ENCODE results near the gene ASB10. TPM values are rescaled to one million over a fixed set of nuclear protein-coding genes. Genes with fewer than 3 reads are reported as not detected.

Gene ASB10
- polyA plus RNA-seq, 1 experiment, result not detected

DNA sequence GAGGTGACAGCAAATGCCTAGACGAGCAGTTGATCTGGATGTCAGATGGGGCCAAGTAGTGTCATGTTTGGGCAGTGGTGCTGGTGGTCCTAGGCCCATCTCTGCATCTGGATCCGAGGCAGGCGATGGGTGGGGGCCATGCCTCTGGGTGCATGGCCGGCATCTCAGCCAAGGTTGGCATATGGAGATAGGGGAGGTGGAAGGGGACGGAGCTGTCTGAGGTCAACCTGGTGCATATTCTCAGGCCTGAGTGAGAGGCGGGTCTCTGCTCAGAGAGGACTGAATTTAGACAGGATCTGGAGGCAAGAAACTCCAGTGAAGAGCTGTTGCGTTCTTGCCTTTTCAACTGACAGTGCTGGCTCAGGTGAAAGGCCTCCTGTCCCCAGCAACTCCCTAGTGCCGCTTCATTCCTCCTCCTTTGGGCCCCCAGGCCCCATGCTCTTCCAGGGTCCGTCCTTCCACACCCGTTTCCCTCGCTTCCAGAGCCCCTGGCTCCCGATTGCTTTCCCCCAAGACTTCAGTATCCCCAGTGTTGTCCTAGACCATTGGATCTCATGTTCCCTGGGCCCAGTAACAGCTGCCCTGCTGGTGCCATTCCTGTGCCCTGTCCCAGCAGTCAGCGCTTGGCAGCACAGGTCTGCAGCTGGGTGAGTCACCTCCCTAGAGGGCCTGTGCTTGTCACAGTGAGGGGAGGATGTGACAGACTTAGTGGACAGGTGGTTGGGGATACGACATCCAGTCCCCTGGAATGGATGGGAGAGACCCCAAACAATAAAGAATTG lies 52.1 kb downstream of the ASB10 start:
- DNase-seq (ENCODE audit: low read depth), result no peak
- peaks cover 49% of the 10 kb centered on the region for H3K36me3 ChIP-seq (ENCODE audit: control insufficient read depth, insufficient read depth, low read length)
- POLR2A ChIA-PET, result no interaction called here
- H3K27me3 ChIP-seq (ENCODE audit: control insufficient read depth, insufficient read depth, low read length), result no peaks in the 10 kb centered on the region
- H3K4me3 ChIP-seq (ENCODE audit: low read depth, low read length), result no peak overlapping the region
- CTCF ChIA-PET, result interaction anchor here (1.1 to 1.7 kb wide), 2 partner anchors 11 to 24 kb away, joined by 4 to 16 read pairs; no protein-coding TSS in a partner anchor
- TF ChIP-seq, protein P1, sequence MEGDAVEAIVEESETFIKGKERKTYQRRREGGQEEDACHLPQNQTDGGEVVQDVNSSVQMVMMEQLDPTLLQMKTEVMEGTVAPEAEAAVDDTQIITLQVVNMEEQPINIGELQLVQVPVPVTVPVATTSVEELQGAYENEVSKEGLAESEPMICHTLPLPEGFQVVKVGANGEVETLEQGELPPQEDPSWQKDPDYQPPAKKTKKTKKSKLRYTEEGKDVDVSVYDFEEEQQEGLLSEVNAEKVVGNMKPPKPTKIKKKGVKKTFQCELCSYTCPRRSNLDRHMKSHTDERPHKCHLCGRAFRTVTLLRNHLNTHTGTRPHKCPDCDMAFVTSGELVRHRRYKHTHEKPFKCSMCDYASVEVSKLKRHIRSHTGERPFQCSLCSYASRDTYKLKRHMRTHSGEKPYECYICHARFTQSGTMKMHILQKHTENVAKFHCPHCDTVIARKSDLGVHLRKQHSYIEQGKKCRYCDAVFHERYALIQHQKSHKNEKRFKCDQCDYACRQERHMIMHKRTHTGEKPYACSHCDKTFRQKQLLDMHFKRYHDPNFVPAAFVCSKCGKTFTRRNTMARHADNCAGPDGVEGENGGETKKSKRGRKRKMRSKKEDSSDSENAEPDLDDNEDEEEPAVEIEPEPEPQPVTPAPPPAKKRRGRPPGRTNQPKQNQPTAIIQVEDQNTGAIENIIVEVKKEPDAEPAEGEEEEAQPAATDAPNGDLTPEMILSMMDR (IDR thresholded peaks at IDR 0.05; ENCODE audit: insufficient read depth, low read depth, low read length), result no peak

DNA sequence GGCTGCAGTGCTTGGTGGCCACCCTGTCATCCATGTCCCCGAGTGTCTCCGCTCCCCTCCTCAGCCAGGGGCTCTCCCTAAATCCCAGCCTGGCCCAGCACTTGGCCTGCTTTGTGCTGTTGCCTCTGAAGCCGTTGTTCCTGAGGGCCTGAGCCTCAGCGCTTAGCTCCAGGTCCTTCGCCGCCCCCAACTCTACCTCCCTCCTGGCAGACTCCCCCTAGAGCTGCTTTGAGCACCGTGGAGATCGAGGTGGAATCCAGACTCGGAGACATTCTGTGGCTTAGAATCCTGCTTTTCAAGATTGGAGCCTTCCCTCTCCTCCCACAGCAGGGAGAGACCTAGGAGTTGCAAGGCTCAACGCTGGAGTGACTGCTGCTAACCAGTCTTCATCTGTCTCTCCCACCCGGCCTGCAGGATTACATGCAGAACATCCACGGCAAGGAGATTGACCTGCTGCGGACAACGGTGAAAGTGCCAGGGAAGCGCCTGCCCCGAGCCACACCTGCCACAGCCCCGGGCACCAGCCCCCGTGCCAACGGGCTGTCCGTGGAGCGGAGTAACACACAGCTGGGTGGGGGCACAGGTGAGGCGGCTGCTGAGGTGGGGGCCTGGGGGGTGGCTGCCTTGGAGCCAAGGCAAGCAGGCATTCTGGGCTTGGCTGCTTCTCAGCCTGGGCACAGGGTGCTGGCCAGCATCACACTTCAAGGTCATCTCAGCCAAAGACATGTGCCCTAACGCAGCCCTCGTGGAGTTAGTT lies 52.9 kb downstream of the ASB10 start:
- POLR2A ChIA-PET, result no interaction called here
- CTCF ChIA-PET, result interaction anchor here (1.2 kb wide), 1 partner anchor 34 kb away, joined by 3 read pairs; no protein-coding TSS in a partner anchor
- H3K36me3 ChIP-seq (ENCODE audit: control insufficient read depth, insufficient read depth, low read length), result peaks cover 51% of the 10 kb centered on the region
- H3K4me3 ChIP-seq (ENCODE audit: low read depth, low read length), result no peak overlapping the region
- DNase-seq (ENCODE audit: low read depth), result no peak
- no peaks in the 10 kb centered on the region for H3K27me3 ChIP-seq (ENCODE audit: control insufficient read depth, insufficient read depth, low read length)
- TF ChIP-seq, protein P1 (IDR thresholded peaks at IDR 0.05; ENCODE audit: insufficient read depth, low read depth, low read length), result no peak

DNA sequence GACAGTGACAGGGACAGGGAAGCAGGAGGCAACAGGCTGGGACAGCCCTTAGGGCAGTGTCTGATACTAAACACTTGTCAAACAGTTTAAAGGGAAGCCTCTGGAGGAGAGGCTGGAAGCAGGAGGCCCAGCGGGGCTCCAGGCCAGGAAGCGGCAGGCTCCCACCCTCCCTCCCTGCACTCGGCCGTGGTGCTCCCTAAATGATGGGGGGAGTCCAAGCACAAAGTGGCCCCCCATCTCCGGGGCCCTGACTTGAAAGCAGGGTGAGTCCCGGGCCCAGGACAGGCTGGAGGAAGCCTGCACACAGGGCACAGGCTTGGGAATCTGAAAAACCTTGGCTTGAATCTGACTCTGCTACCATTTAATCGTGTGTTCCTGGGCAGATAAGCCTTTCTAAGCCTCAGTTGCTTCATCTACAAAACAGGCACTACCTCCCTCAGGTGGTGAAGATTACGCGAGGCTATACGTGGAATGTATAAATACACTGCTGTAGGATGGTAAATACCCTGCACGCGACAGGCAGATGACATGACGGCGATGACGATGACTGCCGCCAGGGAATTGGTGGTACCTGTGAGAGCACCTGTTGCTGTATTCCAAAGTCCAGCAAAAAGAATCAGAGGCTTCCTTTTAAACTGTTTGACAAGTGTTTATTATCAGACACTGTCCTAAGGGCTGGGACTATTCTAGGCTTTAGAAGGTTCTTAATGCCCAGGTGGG lies 53.6 kb downstream of the ASB10 start:
- CTCF ChIA-PET, result interaction anchor here (1.2 kb wide), 1 partner anchor 35 kb away, joined by 3 read pairs; no protein-coding TSS in a partner anchor
- peaks cover 54% of the 10 kb centered on the region for H3K36me3 ChIP-seq (ENCODE audit: control insufficient read depth, insufficient read depth, low read length)
- no peak for DNase-seq (ENCODE audit: low read depth)
- H3K4me3 ChIP-seq (ENCODE audit: low read depth, low read length), result no peak overlapping the region
- H3K27me3 ChIP-seq (ENCODE audit: control insufficient read depth, insufficient read depth, low read length), result no peaks in the 10 kb centered on the region
- POLR2A ChIA-PET, result no interaction called here
- TF ChIP-seq, protein P1 (IDR thresholded peaks at IDR 0.05; ENCODE audit: insufficient read depth, low read depth, low read length), result no peak

DNA sequence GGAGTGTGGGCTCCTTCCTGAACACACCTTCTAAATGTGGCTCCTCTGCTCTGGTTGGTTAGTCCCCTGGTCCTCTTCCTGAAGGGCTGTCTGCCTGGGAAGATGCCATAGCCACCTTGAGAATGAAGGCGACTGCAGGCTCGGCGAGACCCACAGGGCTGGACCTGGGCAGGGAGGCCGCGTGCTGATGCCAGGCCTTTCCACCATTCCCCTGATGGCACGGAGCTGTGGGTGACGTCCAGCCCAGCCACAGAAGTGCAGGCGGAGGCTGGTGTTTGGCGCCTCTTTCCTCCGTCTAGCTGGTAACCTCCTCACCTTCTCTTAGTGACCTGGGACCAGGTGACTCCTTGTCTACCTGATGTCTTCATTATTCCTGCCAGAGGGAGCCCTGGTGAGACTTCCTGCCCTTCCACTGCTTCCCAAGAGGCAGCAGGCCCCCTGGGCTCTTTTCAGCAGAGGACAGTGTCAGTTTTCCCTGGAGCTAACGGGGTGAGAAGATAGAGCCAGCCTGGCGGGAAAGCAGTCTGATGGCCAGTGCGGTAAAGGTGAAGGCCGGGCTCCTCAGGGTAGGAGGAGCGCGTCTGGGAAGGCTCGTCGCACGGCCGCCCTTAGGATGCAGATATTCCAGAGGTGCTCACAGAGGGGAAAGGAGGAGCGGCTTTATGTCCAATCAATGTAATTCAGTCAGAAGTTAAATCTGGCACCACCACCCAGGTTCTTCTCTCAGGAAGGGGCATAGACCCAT lies 54.4 kb downstream of the ASB10 start:
- ChIA-PET CTCF (interaction anchor here (1.2 kb wide), 1 partner anchor 35 kb away, joined by 3 read pairs; no protein-coding TSS in a partner anchor), POLR2A (no interaction called here)
- Histone ChIP-seq H3K27me3 (ENCODE audit: control insufficient read depth, insufficient read depth, low read length) (no peaks in the 10 kb centered on the region), H3K36me3 (ENCODE audit: control insufficient read depth, insufficient read depth, low read length) (peaks cover 55% of the 10 kb centered on the region), H3K4me3 (ENCODE audit: low read depth, low read length) (no peak overlapping the region)
- DNase-seq (ENCODE audit: low read depth), result no peak
- TF ChIP-seq, protein P1 (IDR thresholded peaks at IDR 0.05; ENCODE audit: insufficient read depth, low read depth, low read length), result no peak
